Fibroblast of pulmonary artery (primary cell): ENCODE measurements around the gene STIP1.

ENCODE experiments used
- DNase-seq: peaks from one replicate; pipeline ENCODE4 v3.0.0-alpha.2; 2010; ENCODE audit warnings: low read depth
- H3K4me3 ChIP-seq: replicated peaks from 2 replicates; pipeline ENCODE4 v1.5.1; 2011; ENCODE audit warnings: low read depth, mild to moderate bottlenecking, control low read depth, low read length, moderate library complexity
- CTCF ChIP-seq: IDR thresholded peaks from 2 replicates; pipeline ENCODE4 v1.5.1; 2011; ENCODE audit warnings: mild to moderate bottlenecking, control low read depth, low read length, inconsistent platforms; ENCODE audit errors: missing control alignments

STIP1 gene

GRCh38 chr11:64248578-64248977, 62.6 kb downstream of the STIP1 start:
- no peak overlapping the region for H3K4me3 ChIP-seq
- TF ChIP-seq CTCF = no peak
- no peak for DNase-seq

DNA sequence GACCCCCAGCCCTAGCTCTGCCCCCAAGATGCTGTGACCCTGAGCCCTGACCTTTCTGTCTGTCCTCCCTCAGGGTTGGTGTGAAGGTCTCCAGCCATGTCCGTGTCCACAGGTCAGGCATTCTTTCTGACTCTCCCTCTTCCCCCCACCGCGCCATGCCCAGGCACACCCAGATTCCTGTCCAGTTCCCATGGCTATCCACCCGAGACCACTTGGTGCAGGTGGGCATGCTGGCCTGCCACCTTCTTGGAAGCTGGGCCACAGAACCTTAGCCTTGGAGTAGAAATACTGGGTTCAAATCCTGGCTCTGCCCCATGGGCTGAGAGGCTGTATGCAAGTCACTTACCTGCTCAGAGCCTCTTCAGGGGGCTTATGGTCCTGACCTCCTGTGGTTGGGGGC, 63.1 kb downstream of the STIP1 start:
- H3K4me3 ChIP-seq = no peak overlapping the region
- TF ChIP-seq CTCF = no peak
- no peak for DNase-seq

DNA sequence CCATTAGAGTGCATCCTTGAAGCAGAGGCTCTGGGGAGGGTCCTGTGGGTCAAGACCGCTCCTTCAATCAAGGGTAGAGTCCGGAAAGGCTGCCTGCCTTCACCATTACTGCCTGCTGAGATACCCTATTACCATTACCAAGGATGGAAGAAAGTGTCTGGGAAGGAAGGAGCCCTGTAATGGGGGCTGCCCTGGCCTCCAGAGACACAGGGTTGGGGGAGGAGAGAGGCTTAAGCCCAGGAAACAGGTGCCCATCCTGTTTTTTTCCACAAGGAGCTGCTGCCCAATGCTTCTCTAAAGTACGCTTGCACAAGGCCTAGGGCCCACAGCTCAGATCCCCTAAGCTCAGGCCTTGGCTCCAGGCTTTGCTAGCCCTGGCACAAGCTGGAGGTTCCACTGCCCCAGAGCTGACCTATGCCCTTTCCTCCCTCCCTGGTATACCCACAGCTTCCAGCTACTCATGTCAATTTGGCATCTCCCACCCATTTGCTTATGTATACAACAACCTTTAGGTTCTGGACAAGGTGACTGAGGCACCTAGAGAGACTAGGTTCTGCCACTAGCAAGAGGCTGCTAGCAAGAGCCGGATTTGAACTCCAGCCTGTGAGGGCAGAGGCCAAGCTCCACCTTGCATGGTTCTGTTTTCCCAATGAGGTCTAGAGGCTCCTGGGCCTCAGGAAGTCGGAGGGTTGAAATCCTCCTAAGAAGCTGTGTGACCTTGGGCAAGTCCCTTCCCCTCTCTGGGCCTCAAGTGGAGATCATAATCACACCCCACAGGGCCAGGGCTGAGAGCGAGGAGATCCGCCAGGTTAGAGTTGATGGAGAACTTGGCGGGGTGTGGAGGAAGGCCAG, 63.8 kb downstream of the STIP1 start:
- H3K4me3 ChIP-seq = no peak overlapping the region
- TF ChIP-seq CTCF = no peak
- no peak for DNase-seq

- no peak for TF ChIP-seq CTCF
- peak overlapping the region; percentile 85 for H3K4me3 ChIP-seq
- DNase-seq = no peak
Observed at GRCh38 chr11:64250415-64251015, 64.5 kb downstream of the STIP1 start.

DNA sequence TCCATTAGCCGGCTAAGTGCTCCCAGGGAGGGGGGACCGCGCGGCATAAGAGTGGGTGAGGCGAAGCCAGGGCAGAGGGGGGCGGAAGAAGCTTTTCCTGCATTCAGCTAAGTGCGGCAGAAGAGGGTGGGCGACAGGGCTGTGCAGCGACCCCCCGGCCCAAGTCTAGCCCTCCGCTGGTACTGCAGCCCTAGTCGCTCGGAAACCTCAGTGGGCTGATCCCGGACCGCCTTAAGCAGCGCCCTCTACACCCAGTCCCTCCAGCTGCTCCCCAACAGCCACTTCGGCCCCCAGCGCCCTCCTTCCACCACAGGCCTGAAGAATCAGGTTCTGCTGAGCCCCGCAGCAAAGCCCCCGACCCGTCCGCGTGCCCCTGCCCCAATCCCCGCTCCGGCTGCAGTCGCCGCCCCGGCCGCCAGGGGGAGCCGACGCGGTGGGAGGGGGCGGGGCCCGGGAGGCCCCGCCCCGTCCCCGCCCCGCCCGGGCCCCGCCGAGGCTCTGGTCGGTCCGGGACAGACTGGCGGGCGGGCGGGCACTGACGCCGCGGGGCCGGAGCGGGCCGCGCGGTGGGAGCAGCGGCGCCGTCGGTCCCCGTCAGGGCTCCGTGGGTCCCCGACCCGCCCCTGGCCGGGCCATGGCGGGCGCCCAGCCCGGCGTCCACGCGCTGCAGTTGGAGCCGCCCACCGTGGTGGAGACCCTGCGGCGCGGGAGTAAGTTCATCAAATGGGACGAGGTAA, 65.2 kb downstream of the STIP1 start, which contains the start of gene PLCB3:
Gene PLCB3 (plus strand): TSS at position 515 of the 737 bp plus-strand sequence. CDS start 120 bp downstream, at position 635.
- no peak for DNase-seq
- peak; percentile 29 for TF ChIP-seq CTCF
- H3K4me3 ChIP-seq = peak within 1 kb of the TSS; percentile 85

GRCh38 chr11:64251753-64252002, 65.7 kb downstream of the STIP1 start:
- peak overlapping the region; percentile 85 for H3K4me3 ChIP-seq
- TF ChIP-seq CTCF = no peak
- no peak for DNase-seq
